ENCODE results near the gene PLEKHH2.

The PLEKHH2 gene

DNA sequence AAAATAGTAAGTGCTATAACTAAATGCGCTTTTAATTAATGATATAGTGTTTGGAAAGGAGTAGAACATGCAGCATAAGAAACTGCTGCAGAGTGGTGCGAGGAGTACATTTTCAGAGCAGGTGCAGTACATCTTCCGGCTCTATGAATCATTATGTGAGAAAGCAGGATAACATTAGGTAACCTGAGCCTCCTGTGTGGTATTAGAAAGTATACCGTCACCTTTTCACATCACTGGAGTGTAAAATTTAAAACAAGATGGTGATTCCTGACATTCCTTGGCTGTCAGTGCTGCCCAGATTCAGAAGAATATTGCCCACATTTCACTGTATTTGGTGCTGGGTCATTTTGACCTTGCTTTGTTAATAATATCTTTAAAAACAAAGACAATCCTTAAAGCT lies 128.9 kb downstream of the PLEKHH2 start:
- no peak for DNase-seq

DNA sequence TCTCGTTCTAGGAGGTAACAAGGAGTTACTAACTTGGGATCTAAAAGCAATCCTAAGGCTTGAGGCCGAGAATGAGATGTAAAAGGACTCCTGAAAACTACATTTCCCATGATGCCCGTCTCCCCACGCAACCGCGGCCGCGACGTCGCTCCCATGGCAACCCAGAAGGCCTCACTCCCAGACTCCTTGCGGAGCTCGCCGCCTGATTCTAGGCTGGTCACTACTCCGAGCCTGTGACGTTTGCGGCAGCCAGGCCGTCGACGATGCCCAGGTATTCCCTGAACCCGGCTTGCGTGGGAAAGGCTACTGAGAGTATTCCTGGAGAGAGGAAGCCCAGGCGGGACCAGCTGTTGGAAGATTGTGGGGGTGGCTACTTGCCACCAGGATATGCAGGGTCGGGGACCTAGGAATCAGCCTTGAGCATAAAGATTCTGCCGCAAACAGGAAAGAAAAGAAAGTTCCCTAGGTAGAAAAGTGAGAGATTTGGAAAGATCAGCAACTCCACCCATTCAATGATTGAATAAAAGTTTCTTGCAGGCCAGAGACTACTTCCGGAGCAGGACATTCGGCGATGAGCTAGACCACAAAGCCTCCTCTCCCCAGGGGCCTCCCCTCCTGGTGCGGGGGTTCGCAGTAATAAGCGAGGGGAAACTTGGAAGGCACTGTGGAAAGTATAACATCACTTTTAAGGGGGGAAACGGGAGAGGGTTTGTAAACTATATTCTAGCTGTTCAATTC lies 137.0 kb downstream of the PLEKHH2 start, which contains the start of gene DYNC2LI1:
TSS of gene DYNC2LI1 (plus strand) at position 164 of the 738 bp plus-strand sequence. CDS start at position 264, 100 bp downstream.
- DNase-seq, result peak; percentile 82

DNA sequence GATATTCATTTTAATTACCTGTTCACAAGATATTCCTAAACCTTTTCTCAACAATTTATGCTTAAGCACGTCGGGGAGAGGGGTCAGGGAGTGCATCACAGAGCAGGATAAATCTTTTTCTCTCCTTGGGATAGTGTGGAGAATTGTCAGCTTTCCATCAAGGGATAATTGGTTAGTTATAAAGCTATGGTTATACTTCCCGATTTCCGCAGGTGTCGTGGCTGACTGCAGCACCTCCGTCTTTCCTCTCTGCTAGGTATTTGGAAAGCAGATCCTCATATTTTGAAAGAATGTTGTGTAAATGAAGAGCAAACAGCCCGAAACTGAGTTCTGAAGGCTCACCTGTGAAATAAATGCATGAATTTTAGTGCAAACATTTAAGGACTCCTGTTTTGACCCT lies 137.6 kb downstream of the PLEKHH2 start:
- no peak for DNase-seq

DNA sequence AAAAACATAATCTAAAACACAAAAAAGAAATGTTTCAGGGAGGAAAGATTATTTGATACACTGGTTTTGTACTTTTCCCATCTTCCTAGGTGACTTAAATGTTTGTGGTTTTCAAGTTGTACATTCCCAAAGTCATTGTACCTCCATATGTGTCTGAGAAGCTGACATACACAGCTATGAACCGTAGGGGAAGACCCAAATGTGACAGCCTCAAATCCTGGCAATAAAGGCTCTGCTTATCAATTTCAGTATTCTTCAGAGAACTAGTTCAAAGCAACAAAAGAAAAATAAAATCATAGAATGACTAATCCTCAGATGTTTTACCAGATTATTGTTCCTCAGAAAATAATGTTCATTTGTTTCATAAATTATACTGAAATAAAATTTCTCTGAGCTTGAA lies 139.3 kb downstream of the PLEKHH2 start:
- no peak for DNase-seq

DNA sequence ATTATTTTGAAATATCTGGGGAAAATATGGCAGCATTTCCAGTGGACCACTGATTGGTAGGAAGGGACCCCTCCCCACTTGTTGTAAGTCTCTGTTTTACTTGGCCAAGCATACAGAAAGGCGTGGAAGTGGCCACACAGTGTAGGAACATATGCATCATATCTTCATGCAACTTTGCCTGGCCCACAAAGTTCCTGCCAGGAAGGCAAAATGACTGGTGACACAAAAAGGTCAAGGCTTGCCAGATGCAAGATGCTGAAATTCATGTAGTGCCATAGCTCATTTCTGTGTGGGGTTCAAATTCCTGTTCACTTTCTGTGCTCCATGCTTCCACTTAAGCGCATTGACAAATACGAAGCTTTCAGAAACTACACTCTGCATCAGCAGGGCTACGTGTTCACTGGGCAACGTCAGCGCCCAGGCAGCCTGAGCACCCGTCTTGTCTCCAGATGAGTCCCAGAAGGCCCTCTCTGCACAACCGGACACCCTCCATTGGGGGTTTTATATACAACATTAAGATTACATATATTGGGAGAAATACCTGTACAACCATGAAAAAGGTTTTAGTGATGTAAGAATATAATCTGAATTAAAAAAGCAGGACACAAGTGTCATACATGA lies 140.4 kb downstream of the PLEKHH2 start:
- no peak for DNase-seq

DNA sequence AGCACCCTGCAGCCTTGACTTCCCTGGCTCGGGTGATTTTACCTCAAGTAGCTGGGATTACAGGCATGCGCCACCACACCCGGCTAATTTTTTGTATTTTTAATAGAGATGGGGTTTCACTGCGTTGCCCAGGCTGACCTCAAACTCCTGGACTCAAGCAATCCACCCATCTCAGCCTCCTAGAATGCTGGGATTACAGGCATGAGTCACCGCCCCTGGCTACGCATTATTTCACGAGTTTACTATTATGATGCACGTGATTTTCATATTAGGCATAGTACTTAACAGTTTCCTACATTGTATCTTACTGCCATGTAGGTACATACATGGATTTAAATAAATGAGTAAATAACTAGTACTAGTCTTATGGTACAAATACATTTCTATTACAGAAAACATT lies 141.2 kb downstream of the PLEKHH2 start:
- DNase-seq, result no peak

DNA sequence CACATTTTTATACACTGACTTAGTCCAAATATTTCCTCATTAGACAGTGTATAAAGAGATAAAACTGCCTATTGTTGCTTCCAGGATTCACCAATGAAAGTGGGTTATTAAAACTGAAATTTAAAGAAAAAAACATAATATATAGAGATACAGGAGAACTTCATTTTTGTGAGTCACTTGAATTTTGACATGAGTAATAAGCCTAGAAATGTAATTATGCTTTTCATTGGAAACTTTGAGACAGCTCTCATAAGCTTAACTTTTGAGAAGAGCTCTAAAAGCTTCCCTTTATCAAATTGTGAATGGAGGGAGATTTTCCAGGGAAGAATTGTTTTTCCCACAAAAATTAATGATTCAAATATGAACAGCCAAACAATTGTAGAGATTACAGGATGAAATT lies 150.8 kb downstream of the PLEKHH2 start:
- no peak for DNase-seq

DNA sequence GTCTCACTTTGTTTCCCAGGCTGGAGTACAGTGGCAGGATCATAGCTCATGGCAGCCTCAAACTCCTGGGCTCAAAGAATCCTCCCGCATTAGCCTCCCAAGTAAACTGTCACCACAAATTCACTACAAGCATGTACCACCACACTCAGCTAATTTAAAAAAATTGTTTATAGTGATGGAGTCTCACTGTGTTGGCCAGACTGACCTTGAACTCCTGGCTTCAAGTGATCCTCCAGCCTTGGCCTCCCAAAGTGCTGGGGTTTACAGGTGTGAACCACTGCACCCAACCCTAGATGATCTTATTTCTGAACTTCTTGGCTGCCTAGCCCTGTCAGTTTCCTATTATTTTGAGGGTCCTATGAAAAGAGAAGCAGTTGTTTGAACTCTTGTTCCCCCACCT lies 151.6 kb downstream of the PLEKHH2 start:
- no peak for DNase-seq

DNA sequence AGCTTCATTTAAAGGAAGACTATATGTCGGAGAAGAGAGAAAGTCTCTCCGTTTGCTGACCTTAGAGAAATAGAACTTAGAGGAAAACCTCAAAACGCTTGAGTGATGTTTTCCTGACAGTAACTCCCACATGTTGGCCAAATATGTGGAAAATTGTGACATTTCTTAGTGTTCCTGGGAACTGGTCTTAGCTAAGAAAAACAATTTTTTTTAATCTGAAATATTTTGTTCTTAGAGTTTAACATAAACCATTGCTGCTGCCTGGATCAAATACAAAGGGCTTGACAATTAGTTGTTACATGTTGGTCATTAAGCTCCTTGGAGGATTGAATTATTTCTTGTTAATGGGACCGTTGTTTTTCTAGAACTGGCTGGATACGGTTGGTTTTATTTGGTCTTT lies 153.1 kb downstream of the PLEKHH2 start:
- no peak for DNase-seq

DNA sequence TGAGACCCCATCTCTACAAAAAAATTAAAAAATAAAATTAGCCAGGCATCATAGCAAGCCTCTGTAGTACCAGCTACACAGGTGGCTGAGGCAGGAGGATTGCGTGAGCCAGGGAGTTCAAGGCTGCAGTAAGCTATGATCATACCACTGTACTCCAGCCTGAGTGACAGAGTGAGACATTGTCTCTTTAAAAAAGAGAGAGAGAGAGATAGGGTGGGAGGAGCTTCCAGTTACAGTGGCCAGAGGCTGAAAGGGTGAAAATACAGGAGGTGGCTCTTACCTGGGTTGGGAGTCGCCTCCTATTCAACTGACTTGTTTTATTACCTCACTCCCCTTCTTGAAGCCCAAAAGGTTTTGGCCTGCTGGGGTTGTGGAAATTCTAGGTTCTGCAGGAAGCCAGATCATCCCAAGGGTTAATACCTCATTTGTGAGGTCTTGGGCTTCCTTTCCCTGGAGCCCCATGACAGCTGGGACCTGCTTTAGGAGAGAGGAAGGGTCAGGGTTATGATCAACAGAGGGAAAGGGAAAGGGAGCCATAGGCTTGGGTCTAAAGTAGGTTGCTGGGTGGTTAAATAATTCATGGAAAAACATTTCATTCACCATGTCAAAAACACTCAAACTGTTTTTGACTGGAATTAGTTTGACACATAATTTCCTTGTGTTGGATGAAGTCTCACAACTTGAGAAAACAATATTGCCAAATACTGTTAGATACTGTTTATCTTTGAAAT lies 154.1 kb downstream of the PLEKHH2 start:
- no peak for DNase-seq

DNA sequence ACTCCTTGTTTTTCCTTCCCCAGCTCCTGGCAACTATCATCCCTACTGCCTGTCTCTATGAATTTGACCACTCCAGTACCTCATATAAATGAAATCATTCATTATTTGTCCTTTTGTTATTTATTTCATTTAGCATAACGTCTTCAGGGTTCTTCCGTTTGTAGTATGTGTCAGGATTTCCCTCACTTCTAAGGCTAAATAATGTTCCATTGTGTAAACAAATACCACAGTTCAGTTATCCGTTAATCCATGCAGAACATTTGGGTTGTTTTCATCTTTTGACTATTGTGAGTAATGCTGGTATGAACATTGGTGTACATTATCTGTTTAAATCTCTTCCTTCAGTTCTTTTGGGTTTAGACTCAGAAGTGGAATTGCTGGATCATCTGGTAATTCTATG lies 155.6 kb downstream of the PLEKHH2 start:
- DNase-seq, result no peak

DNA sequence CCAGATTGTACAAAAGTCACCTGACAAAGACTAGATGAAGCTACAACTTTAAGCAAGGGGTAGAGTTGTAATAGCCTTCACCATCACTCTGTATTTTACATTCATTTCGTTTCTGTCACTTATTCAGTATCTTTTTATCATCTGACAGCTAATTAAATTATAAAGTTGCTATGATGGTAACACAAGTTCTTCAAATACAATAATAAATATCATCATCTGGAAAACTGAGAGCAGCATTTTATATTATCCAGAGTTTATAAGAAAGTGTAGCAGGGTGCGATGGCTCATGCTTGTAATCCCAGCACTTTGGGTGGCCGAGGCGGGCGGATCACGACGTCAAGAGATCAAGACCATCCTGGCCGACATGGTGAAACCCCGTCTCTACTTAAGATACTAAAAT lies 157.9 kb downstream of the PLEKHH2 start:
- no peak for DNase-seq

DNA sequence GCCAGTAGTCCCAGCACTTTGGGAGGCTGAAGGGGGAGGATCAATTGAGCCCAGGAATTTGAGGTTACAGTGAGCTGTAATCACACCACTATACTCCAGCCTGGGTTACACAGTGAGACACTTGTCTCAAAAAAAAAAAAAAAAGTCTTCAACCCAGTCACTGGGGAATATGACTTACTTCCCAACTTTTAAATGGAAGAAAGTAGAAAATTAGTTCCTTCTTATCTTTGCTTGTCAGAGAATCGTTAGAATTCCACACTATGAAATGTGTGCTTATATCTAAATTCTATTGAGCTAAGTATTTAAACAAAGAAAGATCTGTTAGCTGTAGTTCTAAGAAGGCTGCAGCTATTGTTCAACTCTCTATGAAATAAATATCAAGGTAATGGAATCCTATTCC lies 159.1 kb downstream of the PLEKHH2 start:
- no peak for DNase-seq

DNA sequence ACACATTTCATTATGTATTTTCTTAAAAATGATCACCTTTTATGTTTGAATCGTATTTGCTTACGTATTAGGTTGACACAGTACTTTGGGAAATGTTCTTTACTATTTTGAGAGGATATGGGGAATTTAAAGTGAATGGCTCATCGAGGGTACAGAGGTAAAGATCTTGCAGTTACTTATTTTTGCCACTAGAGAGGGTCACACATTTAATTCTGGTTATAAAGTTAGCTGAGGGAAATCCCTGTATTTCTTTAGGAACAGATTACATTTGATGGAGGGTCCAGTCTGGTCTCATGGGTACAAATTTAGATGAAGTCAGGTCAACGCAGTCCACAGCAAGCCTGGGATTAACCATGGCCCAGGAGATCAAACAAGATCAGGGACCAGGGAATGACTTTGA lies 161.2 kb downstream of the PLEKHH2 start:
- no peak for DNase-seq

DNA sequence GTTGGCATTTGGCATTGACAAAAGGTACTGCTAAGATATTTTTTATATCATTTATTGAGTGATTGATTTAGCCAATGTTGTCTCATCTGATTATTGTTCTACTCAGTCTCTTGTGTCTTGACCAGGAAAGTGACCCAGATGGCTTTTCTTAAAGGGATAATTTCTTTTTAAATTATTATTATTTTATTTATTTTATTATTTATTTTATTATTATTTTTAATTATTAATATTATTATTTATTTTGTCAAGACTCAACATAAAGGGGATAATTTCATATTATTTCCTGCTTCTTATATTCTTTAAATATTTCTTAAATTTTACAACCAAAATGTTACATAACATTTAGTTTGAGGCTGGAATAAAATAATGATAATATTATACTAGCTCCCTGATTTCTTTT lies 163.8 kb downstream of the PLEKHH2 start:
- no peak for DNase-seq

DNA sequence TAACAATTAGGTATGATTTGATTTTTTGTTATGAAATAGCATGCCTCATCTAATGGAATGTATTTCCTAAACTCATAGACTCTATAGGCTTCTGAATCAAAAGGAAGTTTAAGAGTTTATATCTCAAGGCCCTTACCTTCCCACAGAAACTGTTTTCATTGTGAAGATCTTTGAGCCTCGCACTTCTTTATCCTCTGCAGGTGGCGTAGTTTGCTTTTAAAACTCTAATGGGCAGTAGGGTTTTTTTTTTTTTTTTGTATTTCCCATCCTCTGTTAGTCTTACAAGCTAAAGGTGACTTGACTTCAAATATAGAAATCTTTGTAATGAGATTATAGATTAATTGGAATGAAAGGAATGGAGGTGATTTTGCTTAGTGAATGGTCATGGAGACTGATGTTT lies 165.1 kb downstream of the PLEKHH2 start:
- no peak for DNase-seq

DNA sequence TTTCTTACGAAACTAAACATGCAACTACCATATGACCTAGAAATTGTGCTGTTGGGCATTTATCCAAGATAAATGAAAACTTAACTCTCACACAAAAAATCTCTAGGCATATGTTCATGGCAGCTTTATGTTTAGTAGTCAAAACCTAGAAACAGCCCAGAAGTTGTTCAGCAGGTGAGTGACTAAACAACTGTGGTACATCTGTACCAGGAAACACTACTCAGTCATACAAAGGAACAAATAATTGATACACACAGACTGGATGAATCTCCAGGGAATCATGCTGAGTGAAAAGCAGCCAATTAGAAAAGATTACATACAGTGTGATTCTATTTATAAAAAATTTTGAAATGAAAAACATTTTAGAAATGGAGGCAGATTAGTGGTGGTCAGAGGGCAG lies 166.1 kb downstream of the PLEKHH2 start:
- no peak for DNase-seq

DNA sequence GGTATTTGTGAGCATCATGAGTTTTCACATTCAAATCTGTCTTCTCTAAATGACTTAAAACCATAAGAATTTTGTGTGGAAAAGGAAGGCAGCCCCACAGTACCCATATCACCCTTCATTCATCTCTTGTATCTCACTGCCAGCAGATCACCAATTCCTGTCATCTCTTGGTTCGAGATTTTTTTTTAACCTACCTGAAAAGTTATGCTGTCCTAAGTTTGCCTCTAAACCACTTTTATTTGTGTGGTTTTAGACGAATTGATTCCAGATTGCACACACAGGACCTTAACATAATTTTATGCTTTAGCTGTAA lies 169.6 kb downstream of the PLEKHH2 start:
- no peak for DNase-seq

DNA sequence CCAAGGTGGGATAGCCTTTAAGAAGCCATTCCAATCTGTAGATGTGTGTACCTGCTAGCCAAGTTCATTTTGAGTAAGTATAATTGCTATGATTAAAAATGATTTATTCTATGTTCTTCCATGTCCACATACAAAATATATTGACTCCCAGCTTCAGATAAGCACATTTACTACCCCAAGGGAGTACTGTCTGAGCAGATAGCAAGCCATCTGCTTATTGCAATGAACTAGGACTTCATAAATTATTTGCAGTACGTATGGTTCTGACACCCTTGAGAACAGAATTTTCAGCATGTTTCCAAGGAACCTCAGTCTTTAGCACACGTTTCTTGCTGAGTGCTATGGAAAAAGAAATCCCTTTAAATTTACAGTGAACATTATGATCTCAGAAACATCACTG lies 173.4 kb downstream of the PLEKHH2 start:
- DNase-seq, result no peak

DNA sequence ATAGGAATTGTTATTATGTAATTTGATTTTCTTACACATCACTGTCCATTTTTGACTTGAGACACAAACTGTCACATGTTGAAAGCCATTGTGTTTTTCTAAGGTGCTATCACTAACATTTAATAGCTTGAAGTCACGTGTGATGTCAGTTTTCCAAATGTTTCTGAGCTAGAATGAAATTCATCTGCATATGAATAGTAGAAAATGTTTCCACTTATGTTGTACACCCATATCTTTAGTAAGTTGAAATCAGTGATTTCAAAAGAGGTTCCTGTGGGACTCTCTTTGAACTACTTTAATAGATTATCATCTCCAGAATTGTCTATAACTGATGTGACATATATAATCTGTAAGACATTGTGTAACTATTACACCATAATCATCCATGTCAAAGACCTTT lies 173.8 kb downstream of the PLEKHH2 start:
- DNase-seq, result no peak

DNA sequence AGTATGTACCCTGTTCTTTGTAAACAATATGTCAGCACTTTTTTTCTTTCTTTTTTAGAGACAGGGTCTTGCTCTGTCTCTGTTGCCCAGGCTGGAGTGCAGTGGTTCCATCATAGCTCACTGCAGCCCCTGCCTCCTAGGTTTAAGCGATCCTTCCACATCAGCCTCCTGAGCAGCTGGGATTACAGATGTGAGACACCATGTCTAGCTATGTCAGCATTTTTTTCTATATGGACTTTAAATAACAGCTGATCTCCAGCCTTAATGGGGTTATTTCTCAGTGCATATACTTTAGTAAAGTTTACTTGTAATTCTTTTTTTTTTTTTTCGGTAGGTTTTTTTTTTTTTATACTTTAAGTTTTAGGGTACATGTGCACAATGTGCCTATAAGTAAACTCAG lies 174.9 kb downstream of the PLEKHH2 start:
- DNase-seq, result no peak

DNA sequence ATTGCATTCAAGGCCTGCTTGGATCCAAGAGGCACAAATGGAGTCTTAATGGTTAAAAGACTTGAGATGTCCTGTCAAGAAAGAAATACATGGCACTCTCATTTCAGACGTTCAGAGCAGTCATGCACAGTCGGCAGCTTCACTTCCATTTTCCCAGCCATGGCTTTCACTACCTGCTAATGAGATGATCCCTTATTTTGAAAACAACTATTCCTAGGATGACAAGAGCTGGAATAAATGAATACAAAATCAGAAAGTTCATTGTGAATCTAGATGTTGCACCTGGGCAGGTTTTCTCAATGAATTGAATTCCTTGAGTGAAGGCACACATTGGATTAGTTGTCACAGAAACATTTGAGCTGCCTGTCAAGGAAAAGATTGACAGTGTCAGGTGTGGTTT lies 175.9 kb downstream of the PLEKHH2 start:
- DNase-seq, result no peak

DNA sequence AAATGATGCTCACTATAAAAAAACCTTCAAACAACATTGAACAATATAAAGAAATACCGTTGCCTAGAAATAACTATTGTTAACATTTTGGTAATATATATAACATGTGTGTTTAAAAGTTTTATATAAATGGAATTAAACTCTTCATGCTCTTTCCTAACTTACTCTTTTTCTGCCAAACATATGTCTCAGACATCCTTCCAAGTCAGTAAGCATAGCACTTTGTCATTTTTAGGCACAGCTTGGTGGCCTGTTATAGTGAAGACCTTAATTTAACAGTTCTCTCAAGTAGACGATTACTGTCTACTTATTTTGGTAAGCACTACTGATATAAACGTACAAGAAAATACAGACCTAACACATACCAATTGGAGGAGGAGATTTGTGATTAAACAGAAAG lies 177.7 kb downstream of the PLEKHH2 start:
- DNase-seq, result no peak
